ENCODE measurements around the gene KCNH2.
"Not testable (repeated sequence)": the region's sequence is repeated elsewhere in the genome, so short reads cannot be mapped to it uniquely, and the experiment has no call there.

Gene KCNH2

GRCh38 chr7:150931199-150931869 is 46.8 kb downstream of the KCNH2 start:
- DNase-seq = peak; percentile 71

GRCh38 chr7:150928541-150928940 is 49.6 kb downstream of the KCNH2 start:
- no peak for DNase-seq

- no peak for DNase-seq
Measured at GRCh38 chr7:150927956-150928344, 50.2 kb downstream of the KCNH2 start.

- no peak for DNase-seq
Measured at GRCh38 chr7:150927157-150927955, 50.8 kb downstream of the KCNH2 start.

GRCh38 chr7:150926066-150926465 is 52.1 kb downstream of the KCNH2 start:
- no peak for DNase-seq

- no peak for DNase-seq
Measured at GRCh38 chr7:150924369-150924781, 53.7 kb downstream of the KCNH2 start.

- no peak for DNase-seq
Measured at GRCh38 chr7:150923802-150924201, 54.3 kb downstream of the KCNH2 start.

- no peak for DNase-seq
Measured at GRCh38 chr7:150923196-150923595, 54.9 kb downstream of the KCNH2 start.

- DNase-seq = no peak
Measured at GRCh38 chr7:150919160-150919559, 59.0 kb downstream of the KCNH2 start.

GRCh38 chr7:150918378-150918777 is 59.7 kb downstream of the KCNH2 start:
- DNase-seq = no peak

- DNase-seq = no peak
Measured at GRCh38 chr7:150917969-150918368, 60.2 kb downstream of the KCNH2 start.

- no peak for DNase-seq
Measured at GRCh38 chr7:150916670-150917069, 61.5 kb downstream of the KCNH2 start.

- no peak for DNase-seq
Measured at GRCh38 chr7:150914966-150915365, 63.2 kb downstream of the KCNH2 start.

GRCh38 chr7:150914196-150914595 is 63.9 kb downstream of the KCNH2 start:
- no peak for DNase-seq

GRCh38 chr7:150912427-150912826 is 65.7 kb downstream of the KCNH2 start:
- no peak for DNase-seq

- no peak for DNase-seq
Measured at GRCh38 chr7:150911590-150912267, 66.4 kb downstream of the KCNH2 start.

- DNase-seq = no peak
Measured at GRCh38 chr7:150910996-150911422, 67.1 kb downstream of the KCNH2 start.

GRCh38 chr7:150910305-150910995 is 67.7 kb downstream of the KCNH2 start:
- DNase-seq = not testable (repeated sequence)

- DNase-seq = no peak
Measured at GRCh38 chr7:150909200-150909995, 68.7 kb downstream of the KCNH2 start.

- no peak for DNase-seq
Measured at GRCh38 chr7:150908173-150908572, 69.9 kb downstream of the KCNH2 start.

GRCh38 chr7:150904011-150904909 is 73.9 kb downstream of the KCNH2 start:
- no peak for DNase-seq

All from NCI-H345 (cell line).